22Rv1 (cell line): ENCODE measurements around the gene SSH3.

ENCODE experiments used
- CTCF ChIP-seq: fragments of 450-650 bp; IDR thresholded peaks from 2 replicates; pipeline ENCODE4 v1.5.1; 2017; ENCODE audit warnings: mild to moderate bottlenecking
- ZFX ChIP-seq: fragments of 450-650 bp; IDR thresholded peaks from 2 replicates; pipeline ENCODE4 v1.6.1; 2017; ENCODE audit warnings: antibody characterized with exemption, borderline replicate concordance

GRCh38 chr11:67268081-67268961 lies 35.0 kb upstream of the SSH3 start:
- TF ChIP-seq CTCF = no peak
- no peak for TF ChIP-seq ZFX
